ENCODE results near the gene CACNA2D2.
"Not testable (repeated sequence)": the region's sequence is repeated elsewhere in the genome, so short reads cannot be mapped to it uniquely, and the experiment has no call there.

The CACNA2D2 gene

GRCh38 chr3:50530001-50530970, 26.9 kb upstream of the CACNA2D2 start:
- DNase-seq (ENCODE audit: low spot score): no peak

GRCh38 chr3:50525987-50526386, 22.6 kb upstream of the CACNA2D2 start:
- DNase-seq (ENCODE audit: low spot score): no peak

GRCh38 chr3:50525191-50525910, 21.9 kb upstream of the CACNA2D2 start:
- DNase-seq (ENCODE audit: low spot score): peak; percentile 35

- DNase-seq (ENCODE audit: low spot score): no peak
Measured at GRCh38 chr3:50524746-50525145, 21.3 kb upstream of the CACNA2D2 start.

GRCh38 chr3:50523279-50523811, 19.9 kb upstream of the CACNA2D2 start:
- DNase-seq (ENCODE audit: low spot score): no peak

GRCh38 chr3:50521572-50521971, 18.1 kb upstream of the CACNA2D2 start:
- DNase-seq (ENCODE audit: low spot score): no peak

GRCh38 chr3:50520849-50521248, 17.4 kb upstream of the CACNA2D2 start:
- DNase-seq (ENCODE audit: low spot score): no peak

- peak; percentile 43 for DNase-seq (ENCODE audit: low spot score)
Measured at GRCh38 chr3:50519471-50520089, 16.1 kb upstream of the CACNA2D2 start.

GRCh38 chr3:50518436-50518835, 15.0 kb upstream of the CACNA2D2 start:
- DNase-seq (ENCODE audit: low spot score): peak; percentile 39

- DNase-seq (ENCODE audit: low spot score): no peak
Measured at GRCh38 chr3:50517721-50518206, 14.3 kb upstream of the CACNA2D2 start.

- DNase-seq (ENCODE audit: low spot score): no peak
Measured at GRCh38 chr3:50516440-50516871, 13.0 kb upstream of the CACNA2D2 start.

GRCh38 chr3:50515565-50516439, 12.4 kb upstream of the CACNA2D2 start:
- no peak for DNase-seq (ENCODE audit: low spot score)

GRCh38 chr3:50512908-50513307, 9.5 kb upstream of the CACNA2D2 start:
- not testable (repeated sequence) for DNase-seq (ENCODE audit: low spot score)

GRCh38 chr3:50512131-50512530, 8.7 kb upstream of the CACNA2D2 start:
- DNase-seq (ENCODE audit: low spot score): no peak

GRCh38 chr3:50510325-50510724, 6.9 kb upstream of the CACNA2D2 start:
- DNase-seq (ENCODE audit: low spot score): no peak

- DNase-seq (ENCODE audit: low spot score): no peak
Measured at GRCh38 chr3:50509715-50510114, 6.3 kb upstream of the CACNA2D2 start.

GRCh38 chr3:50508821-50509220, 5.4 kb upstream of the CACNA2D2 start:
- no peak for DNase-seq (ENCODE audit: low spot score)

GRCh38 chr3:50506169-50506568, 2.7 kb upstream of the CACNA2D2 start:
- no peak for DNase-seq (ENCODE audit: low spot score)

GRCh38 chr3:50504681-50505080, 1.2 kb upstream of the CACNA2D2 start:
- DNase-seq (ENCODE audit: low spot score): no peak

GRCh38 chr3:50502584-50503423, 630 bp downstream of the CACNA2D2 start:
- DNase-seq (ENCODE audit: low spot score): no peak
